Measurements from ENCODE around the gene MMP3.
"Not testable (repeated sequence)": the region's sequence is repeated elsewhere in the genome, so short reads cannot be mapped to it uniquely, and the experiment has no call there.

The MMP3 gene
- 0 reads per million in 3 experiments for total RNA-seq

GRCh38 chr11:102843489-102843888, at the start of gene MMP3:
Gene MMP3, minus strand, starts transcription at chr11:102843609. Its CDS starts 63 bp downstream, at chr11:102843546.
- DNase-seq, result no peak

- no peak for DNase-seq
These were observed 48.3 kb upstream of the MMP3 start for GRCh38 chr11:102891736-102892135.

GRCh38 chr11:102886999-102887398, 43.6 kb upstream of the MMP3 start:
- DNase-seq, result no peak

GRCh38 chr11:102883141-102883540, 39.7 kb upstream of the MMP3 start:
- DNase-seq, result no peak

GRCh38 chr11:102882389-102883024, 39.1 kb upstream of the MMP3 start:
- DNase-seq, result no peak

GRCh38 chr11:102879801-102880200, 36.4 kb upstream of the MMP3 start:
- DNase-seq, result no peak

GRCh38 chr11:102878595-102878994, 35.2 kb upstream of the MMP3 start:
- DNase-seq, result no peak

GRCh38 chr11:102874852-102875251, 31.4 kb upstream of the MMP3 start, which contains the start of gene MMP12:
Gene MMP12, minus strand, starts transcription at chr11:102874982. Its CDS starts 45 bp downstream, at chr11:102874937.
- DNase-seq, result no peak

- DNase-seq, result not testable (repeated sequence)
These were observed 26.1 kb upstream of the MMP3 start for GRCh38 chr11:102869354-102869964.

- DNase-seq, result no peak
These were observed 24.9 kb upstream of the MMP3 start for GRCh38 chr11:102868339-102868738.

GRCh38 chr11:102864724-102865123, 21.3 kb upstream of the MMP3 start:
- no peak for DNase-seq

- no peak for DNase-seq
These were observed 10.5 kb upstream of the MMP3 start for GRCh38 chr11:102853956-102854355.

GRCh38 chr11:102853055-102853454, 9.6 kb upstream of the MMP3 start:
- no peak for DNase-seq

- no peak for DNase-seq
These were observed 7.8 kb upstream of the MMP3 start for GRCh38 chr11:102850973-102851745.

GRCh38 chr11:102849311-102849710, 5.9 kb upstream of the MMP3 start:
- DNase-seq, result no peak

- DNase-seq, result no peak
These were observed 2.9 kb upstream of the MMP3 start for GRCh38 chr11:102846292-102846691.

- DNase-seq, result no peak
These were observed 479 bp downstream of the MMP3 start for GRCh38 chr11:102842930-102843329.

- DNase-seq, result no peak
These were observed 3.4 kb downstream of the MMP3 start for GRCh38 chr11:102840018-102840417.

- no peak for DNase-seq
These were observed 5.8 kb downstream of the MMP3 start for GRCh38 chr11:102837646-102838045.

- no peak for DNase-seq
These were observed 6.3 kb downstream of the MMP3 start for GRCh38 chr11:102837156-102837555.

- DNase-seq, result no peak
These were observed 7.0 kb downstream of the MMP3 start for GRCh38 chr11:102836290-102836875.

GRCh38 chr11:102833731-102834130, 9.7 kb downstream of the MMP3 start:
- no peak for DNase-seq

GRCh38 chr11:102832612-102833011, 10.8 kb downstream of the MMP3 start:
- no peak for DNase-seq

Data from central memory CD4-positive, alpha-beta T cell (primary cell).